HCT116 (cell line): ENCODE data around the gene MAN2B1.

Experiments used
- CTCF ChIP-seq, 3 experiments: fragments of 200-600 bp in 1 of 3; sonication (generic) in 1 of 3; IDR thresholded peaks in 2 of 3; conservative IDR thresholded peaks in 1 of 3; 2 replicates each; pipeline ENCODE4 v1.5.1; 2012 to 2017; ENCODE audit warnings: low read depth in 2 of 3, low read length in 2 of 3, antibody characterized with exemption in 1 of 3, borderline replicate concordance in 1 of 3, control low read depth in 1 of 3, mild to moderate bottlenecking in 1 of 3, mixed read lengths in 1 of 3, mixed run types in 1 of 3, moderate library complexity in 1 of 3; ENCODE audit not compliant: insufficient read depth in 1 of 3
- EZH2 ChIP-seq: fragments of 200-600 bp; sonication (generic); IDR thresholded peaks from 2 replicates; pipeline ENCODE4 v1.6.1; 2017; ENCODE audit warnings: antibody characterized with exemption, mixed run types
- POLR2A ChIP-seq: IDR thresholded peaks from 2 replicates; pipeline ENCODE4 v1.7.0; 2011; ENCODE audit warnings: borderline replicate concordance; ENCODE audit not compliant: insufficient read depth, insufficient read length; ENCODE audit errors: extremely low read depth

DNA sequence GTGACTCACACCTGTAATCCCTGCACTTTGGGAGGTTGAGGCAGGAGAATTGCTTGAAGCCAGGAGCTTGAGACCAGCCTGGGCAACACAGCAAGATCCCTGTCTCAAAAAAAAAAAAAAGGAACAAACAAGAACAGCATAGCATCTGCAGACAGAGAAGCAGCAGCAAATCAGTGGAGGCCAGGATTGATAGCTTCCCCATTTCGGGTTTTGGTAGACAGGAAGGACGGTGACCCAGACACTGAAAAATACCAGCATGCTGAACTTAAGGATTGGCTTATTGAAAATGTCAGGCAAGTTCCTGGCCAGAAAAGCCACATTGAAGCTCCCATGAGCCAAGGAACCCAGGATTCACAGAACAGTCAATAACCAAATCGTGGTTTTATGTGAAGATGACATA is 58.9 kb downstream of the MAN2B1 start:
- no peak for TF ChIP-seq CTCF (IDR thresholded peaks at IDR 0.05 in 2 of 3, conservative IDR thresholded peaks at IDR 0.05 in 1 of 3; ENCODE audit: borderline replicate concordance in 1 of 3, insufficient read depth in 1 of 3, low read depth in 2 of 3, low read length in 2 of 3)
- no peak for TF ChIP-seq EZH2
- TF ChIP-seq POLR2A, result no peak
